CD4-positive, alpha-beta T cell treated with Interleukin-10 for 1 hour (primary cell): ENCODE results near the gene LYVE1.

Experiments
- DNase-seq: peaks from one replicate; pipeline ENCODE4 v3.0.0-alpha.2; 2020

LYVE1 gene

GRCh38 chr11:10518891-10519290 is 49.6 kb downstream of the LYVE1 start:
- DNase-seq: no peak

GRCh38 chr11:10518123-10518522 is 50.3 kb downstream of the LYVE1 start:
- DNase-seq: no peak

- DNase-seq: no peak
Observed at GRCh38 chr11:10515418-10515817, 53.0 kb downstream of the LYVE1 start.

- no peak for DNase-seq
Observed at GRCh38 chr11:10514709-10515108, 53.8 kb downstream of the LYVE1 start.

DNA sequence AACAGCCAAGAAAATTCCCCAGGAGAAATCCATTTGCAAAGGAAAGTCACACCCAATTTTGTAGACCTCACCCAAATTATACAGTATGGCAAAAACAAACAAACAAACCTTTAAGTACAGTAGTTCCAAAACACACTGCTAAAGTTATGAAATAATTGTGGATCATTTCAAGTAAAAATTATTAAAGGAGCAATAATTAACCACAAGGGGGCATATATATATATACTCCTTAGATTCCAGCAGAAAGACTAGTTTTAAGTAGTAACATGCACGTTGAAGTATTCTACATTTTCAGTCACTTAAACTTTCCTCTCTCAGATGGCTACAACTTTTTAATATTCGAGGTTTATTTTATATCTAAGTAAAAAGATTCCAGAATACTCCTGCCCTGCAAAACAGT is 54.3 kb downstream of the LYVE1 start:
- no peak for DNase-seq

DNA sequence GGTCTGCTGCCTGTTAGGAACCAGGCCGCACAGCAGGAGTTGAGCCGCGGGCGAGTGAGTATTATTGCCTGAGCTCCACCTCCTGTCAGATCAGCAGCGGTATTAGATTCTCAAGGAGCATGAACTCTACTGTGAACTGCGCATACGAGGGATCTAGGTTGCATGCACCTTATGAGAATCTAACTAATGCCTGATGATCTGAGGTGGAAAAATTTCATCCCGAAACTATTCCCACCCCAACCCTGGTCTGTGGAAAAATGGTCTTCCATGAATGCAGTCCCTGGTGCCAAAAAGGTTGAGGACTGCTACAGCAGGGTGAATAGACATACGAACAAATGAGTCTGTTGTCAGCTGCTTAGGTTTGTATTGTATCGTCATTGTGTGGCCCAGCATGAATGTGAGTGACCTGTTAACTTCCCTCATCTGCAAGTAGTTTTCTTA is 57.3 kb downstream of the LYVE1 start:
- no peak for DNase-seq
